ENCODE results near the gene PACS1.

The PACS1 gene

GRCh38 chr11:66293777-66294625, 223.9 kb downstream of the PACS1 start:
- no peak for DNase-seq

Measured in NCI-H1694 treated with DMSO at 0.1 percent for 48 hours (cell line).